ENCODE data around the gene SLC35B2. TPM values are rescaled to one million over a fixed set of nuclear protein-coding genes. Genes with fewer than 3 reads are reported as not detected.

Gene SLC35B2
- total and polyA plus RNA-seq, 10 of the 15 experiments (the other 5 are each of a cell fraction or from before 2014, with no cell fraction given), result 11.3 to 45.4 (median 33.8) TPM

- Histone ChIP-seq H3K4me2 (ENCODE audit: control insufficient read depth, insufficient read depth) (peak within 1 kb of the TSS; percentile 95), H3K9me3 (replicated peaks; ENCODE audit: control insufficient read depth, insufficient read depth, low read length) (no peaks in the 10 kb centered on the region), H3K79me2 (ENCODE audit: control insufficient read depth, insufficient read depth, low read length) (peaks cover 31% of the 10 kb centered on the region), H3K36me3 (ENCODE audit: control insufficient read depth in 2 of 2, insufficient read depth in 2 of 2, low read length in 1 of 2) (no peaks in the 10 kb centered on the region; a peak in 1 of 4 replicates), H3K27me3 (replicated peaks in 1 of 2; ENCODE audit: control insufficient read depth in 2 of 2, insufficient read depth in 2 of 2, low read length in 1 of 2) (no peaks in the 10 kb centered on the region), H2AFZ (ENCODE audit: control insufficient read depth, low read depth, low read length) (peak within 1 kb of the TSS; percentile 83), H4K20me1 (ENCODE audit: control insufficient read depth, insufficient read depth) (no peaks in the 10 kb centered on the region), H3K4me1 (ENCODE audit: control insufficient read depth, insufficient read depth, low read length) (peaks cover 27% of the 10 kb centered on the region), H3K27ac (ENCODE audit: control insufficient read depth, insufficient read depth) (peak within 1 kb of the TSS; percentile 43), H3K9ac (ENCODE audit: control insufficient read depth, insufficient read depth, low read length) (peak within 1 kb of the TSS; percentile 71), H3K4me3 (peak within 1 kb of the TSS; percentile 83)
- in situ Hi-C loops (cut with MboI), result no loop called here
- ChIA-PET SMC1A (ENCODE audit: uncharacterized antibody, unreplicated experiment) (interaction anchor here (0.6 to 2.2 kb wide), 8 partner anchors 11 to 47 kb away, joined by 3 to 18 read pairs (median 6); no protein-coding TSS in a partner anchor), RAD21 (ENCODE audit: unreplicated experiment) (interaction anchor here (0.8 to 4.5 kb wide), 14 partner anchors 12 to 50 kb away, joined by 3 to 23 read pairs (median 7); partner anchors contain the start of gene HSP90AB1), POLR2A (interaction anchor here (1.0 to 7.0 kb wide), 10 partner anchors 12 to 41 kb away, joined by 3 to 63 read pairs (median 6); partner anchors contain the start of gene HSP90AB1), CTCF (interaction anchor here (0.6 to 6.0 kb wide), 10 partner anchors 12 to 127 kb away, joined by 3 to 95 read pairs (median 9); partner anchors contain the start of gene HSP90AB1)
- no peak for DNase-seq (ENCODE audit: low read depth, low spot score)
- ATAC-seq, result peak; percentile 53
- FAIRE-seq, result no peak
- WGBS (ENCODE audit: insufficient coverage, insufficient replicate concordance, low lambda C conversion rate, missing lambda C conversion rate), result 0% methylated on average over 19 of the region's 73 CpGs
- intact Hi-C loops (cut with micrococcal nuclease; ENCODE audit: unreplicated experiment), result no loop called here
- no TSS peak for BruUV-seq (replicated peaks)
- peak; percentile 70 for TF ChIP-seq E2F4 (IDR thresholded peaks at IDR 0.05; ENCODE audit: low read depth, low read length)
- TF ChIP-seq POU2F2 (IDR thresholded peaks at IDR 0.05; ENCODE audit: borderline replicate concordance, low read depth, low read length), result 0 out of 3 replicates have a peak, but pooled peaks have one; percentile 9
- TF ChIP-seq GATAD2B (conservative IDR thresholded peaks at IDR 0.05; ENCODE audit: low read depth), result 0 out of 2 replicates have a peak, but pooled peaks have one; percentile 20
- TF ChIP-seq NR2F1 (conservative IDR thresholded peaks at IDR 0.05), result peak; percentile 52
- no peak for TF ChIP-seq SUZ12 (IDR thresholded peaks at IDR 0.05; ENCODE audit: unreplicated experiment)
- peak; percentile 93 to 98 for TF ChIP-seq BHLHE40 (IDR thresholded peaks at IDR 0.05; ENCODE audit: borderline replicate concordance in 1 of 2, low read depth in 2 of 2, low read length in 1 of 2)
- no peak for TF ChIP-seq CBX3 (IDR thresholded peaks at IDR 0.05; ENCODE audit: borderline replicate concordance, low read depth)
- TF ChIP-seq TCF3 (IDR thresholded peaks at IDR 0.05; ENCODE audit: borderline replicate concordance, insufficient read depth, low read depth, low read length), result peak; percentile 45; the same call in 1 of the 2 replicates
- peak; percentile 89 for TF ChIP-seq NKRF (conservative IDR thresholded peaks at IDR 0.05)
- TF ChIP-seq MTA2 (IDR thresholded peaks at IDR 0.05; ENCODE audit: low read depth), result no peak
- no peak for TF ChIP-seq CEBPZ (IDR thresholded peaks at IDR 0.05; ENCODE audit: low read depth, low read length)
- TF ChIP-seq SREBF1 (IDR thresholded peaks at IDR 0.05; ENCODE audit: low read length), result no peak
- TF ChIP-seq TAF1 (IDR thresholded peaks at IDR 0.05; ENCODE audit: borderline replicate concordance, low read depth, low read length), result no peak
- no peak for TF ChIP-seq HDAC2 (IDR thresholded peaks at IDR 0.05)
- TF ChIP-seq POLR2AphosphoS5 (IDR thresholded peaks at IDR 0.05; ENCODE audit: low read length), result peak; percentile 50; the same call in 1 of the 2 replicates
- TF ChIP-seq SRF (IDR thresholded peaks at IDR 0.05; ENCODE audit: low read depth in 2 of 2, low read length in 2 of 2), result no peak
- no peak for TF ChIP-seq YY1 (IDR thresholded peaks at IDR 0.05; ENCODE audit: low read depth, low read length)
Measured at GRCh38 chr6:44223319-44224028, 33.9 kb downstream of the SLC35B2 start, which contains the start of gene SLC29A1. SLC29A1 (plus strand) TSS chr6:44223595; CDS start chr6:44227314, 3,719 bp downstream.

Measured in GM12878 (cell line).